Liver (tissue), 3 donors: ENCODE results near the gene HRH4.

Source experiments
- RAD21 ChIP-seq, 2 donors: IDR thresholded peaks; 2 replicates each; pipeline ENCODE4 v1.6.1; 2016; ENCODE audit warnings: antibody characterized with exemption in 2 of 2, mild to moderate bottlenecking in 2 of 2
- YY1 ChIP-seq: IDR thresholded peaks from 2 replicates; pipeline ENCODE4 v1.6.1; 2016; ENCODE audit warnings: antibody characterized with exemption, mild to moderate bottlenecking
- TF ChIP-seq, protein P1 (sequence below): fragments of 150-350 bp; IDR thresholded peaks from 2 replicates; pipeline ENCODE4 v1.5.1; 2017; ENCODE audit warnings: improper control_type of control experiment, low read depth, low read length; ENCODE audit not compliant: missing input control
- donor health status: healthy.
- donor health status: healthy.

DNA sequence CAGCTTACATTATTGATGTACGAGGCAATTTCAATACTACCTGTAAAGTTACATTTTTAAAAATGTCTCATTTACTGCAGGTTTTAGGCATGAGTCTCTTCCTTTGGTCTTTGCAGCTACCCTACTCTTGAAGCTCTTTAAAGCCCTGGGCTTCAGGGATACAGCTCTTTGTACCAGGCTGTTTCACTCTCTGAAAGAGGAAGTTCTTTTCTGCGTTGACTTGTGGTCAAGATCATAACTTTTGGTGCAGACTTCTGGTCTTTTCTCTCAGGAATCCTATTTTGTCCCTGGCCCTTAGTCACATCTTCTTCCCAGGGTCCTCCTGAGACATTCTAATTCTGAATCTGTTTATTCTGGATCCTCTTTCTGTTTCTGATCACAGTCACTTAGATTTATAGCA, 16.6 kb upstream of the HRH4 start:
- no peak for TF ChIP-seq YY1
- no peak for TF ChIP-seq RAD21 (IDR thresholded peaks at IDR 0.05)
- TF ChIP-seq, protein P1, sequence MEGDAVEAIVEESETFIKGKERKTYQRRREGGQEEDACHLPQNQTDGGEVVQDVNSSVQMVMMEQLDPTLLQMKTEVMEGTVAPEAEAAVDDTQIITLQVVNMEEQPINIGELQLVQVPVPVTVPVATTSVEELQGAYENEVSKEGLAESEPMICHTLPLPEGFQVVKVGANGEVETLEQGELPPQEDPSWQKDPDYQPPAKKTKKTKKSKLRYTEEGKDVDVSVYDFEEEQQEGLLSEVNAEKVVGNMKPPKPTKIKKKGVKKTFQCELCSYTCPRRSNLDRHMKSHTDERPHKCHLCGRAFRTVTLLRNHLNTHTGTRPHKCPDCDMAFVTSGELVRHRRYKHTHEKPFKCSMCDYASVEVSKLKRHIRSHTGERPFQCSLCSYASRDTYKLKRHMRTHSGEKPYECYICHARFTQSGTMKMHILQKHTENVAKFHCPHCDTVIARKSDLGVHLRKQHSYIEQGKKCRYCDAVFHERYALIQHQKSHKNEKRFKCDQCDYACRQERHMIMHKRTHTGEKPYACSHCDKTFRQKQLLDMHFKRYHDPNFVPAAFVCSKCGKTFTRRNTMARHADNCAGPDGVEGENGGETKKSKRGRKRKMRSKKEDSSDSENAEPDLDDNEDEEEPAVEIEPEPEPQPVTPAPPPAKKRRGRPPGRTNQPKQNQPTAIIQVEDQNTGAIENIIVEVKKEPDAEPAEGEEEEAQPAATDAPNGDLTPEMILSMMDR = no peak
